ENCODE measurements around the gene CMTM1.

The CMTM1 gene, protein sequence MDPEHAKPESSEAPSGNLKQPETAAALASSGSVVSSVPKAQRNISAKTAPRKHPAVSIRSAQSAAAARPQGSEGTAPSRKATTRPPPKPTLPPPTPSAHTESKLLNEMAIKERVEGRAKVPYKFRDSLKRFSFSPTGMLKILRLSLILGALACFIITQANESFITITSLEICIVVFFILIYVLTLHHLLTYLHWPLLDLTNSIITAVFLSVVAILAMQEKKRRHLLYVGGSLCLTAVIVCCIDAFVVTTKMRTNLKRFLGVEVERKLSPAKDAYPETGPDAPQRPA

DNA sequence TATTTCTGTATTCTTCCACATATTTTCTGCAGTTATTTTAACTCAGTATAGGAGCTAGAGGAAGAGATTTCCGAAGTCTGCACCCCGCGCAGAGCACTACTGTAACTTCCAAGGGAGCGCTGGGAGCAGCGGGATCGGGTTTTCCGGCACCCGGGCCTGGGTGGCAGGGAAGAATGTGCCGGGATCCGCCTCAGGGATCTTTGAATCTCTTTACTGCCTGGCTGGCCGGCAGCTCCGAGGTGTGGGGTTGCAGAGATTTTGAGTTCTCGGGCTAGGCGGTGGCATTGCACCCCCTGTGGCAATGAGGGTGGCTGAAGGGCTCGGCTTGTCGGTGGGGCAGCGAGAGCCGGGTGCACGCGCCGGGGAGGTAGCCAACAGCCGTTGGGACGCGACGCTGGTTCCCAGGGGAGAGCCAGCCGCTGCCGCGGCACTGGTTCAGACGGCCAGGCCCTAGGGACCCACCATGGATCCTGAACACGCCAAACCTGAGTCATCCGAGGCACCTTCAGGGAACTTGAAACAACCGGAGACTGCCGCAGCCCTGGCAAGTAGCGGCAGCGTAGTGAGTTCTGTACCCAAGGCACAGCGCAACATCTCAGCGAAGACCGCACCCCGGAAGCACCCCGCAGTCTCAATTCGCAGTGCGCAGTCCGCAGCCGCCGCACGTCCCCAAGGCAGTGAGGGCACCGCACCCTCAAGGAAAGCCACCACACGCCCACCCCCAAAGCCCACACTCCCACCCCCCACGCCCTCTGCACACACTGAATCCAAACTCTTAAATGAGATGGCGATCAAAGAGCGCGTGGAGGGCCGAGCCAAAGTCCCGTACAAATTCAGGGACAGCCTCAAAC is at the start of gene CMTM1:
CMTM1 (plus strand) TSS at position 389 of the 851 bp plus-strand sequence; CDS start at position 464, 75 bp downstream.
- DNase-seq: no peak
- no peak for TF ChIP-seq GATA1 (IDR thresholded peaks at IDR 0.05; ENCODE audit: low read depth, low read length)
- TF ChIP-seq POLR2A (IDR thresholded peaks at IDR 0.05; ENCODE audit: low read length): no peak

DNA sequence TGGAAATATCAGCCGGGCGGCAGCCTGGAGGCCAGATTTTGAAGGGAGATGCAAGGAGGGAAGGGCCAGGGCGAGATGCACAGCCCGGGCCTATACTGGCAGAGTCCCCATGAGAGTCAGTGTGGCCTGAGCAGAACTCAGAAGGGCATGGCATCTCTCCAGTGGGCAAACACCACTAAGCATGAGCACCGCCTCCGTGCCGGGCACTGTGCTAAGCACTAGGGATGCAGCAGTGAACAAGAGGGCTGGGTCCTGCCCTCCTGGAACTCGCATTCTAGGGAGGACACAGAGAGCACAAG is 49.8 kb upstream of the CMTM1 start:
- TF ChIP-seq GATA1 (IDR thresholded peaks at IDR 0.05; ENCODE audit: low read depth, low read length) (no peak), POLR2A (IDR thresholded peaks at IDR 0.05; ENCODE audit: low read length) (no peak)
- no peak for DNase-seq

DNA sequence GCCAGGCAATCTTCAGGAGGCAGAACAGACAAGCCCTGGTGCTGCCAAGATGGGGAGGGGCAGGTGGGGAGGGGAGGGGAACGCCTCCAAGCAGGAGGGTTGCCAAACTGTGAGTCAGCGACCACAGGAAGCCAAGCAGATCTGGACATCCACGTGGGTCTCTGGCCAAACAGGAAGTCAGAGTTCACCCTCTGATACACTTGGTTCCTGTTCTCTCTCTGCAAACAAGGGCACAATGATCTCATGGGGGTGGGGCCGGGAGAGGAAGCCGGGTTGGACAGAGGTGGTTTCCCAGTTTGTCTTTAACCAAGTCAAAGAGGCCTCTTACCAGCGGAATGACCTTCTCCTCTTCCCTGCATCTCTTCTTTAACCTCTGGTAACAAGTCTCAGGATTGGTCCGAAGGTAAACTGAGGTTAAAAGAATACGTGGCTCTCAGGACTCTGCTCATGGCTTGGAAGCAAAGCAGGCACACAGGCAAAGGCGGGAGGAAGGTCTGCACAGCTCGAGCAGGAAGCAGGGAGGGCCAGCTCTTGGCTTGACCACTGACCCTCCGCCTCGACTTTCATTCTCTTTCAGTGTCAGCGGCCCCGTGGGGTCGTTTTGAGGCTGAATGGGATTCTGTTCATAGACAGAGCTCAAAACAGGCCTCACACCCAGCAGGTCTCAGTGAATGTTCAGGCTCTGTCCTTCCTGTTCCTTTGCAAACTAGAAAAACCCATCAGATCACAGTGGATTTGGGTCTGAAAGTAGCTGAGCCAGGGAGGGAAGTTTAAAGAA is 49.2 kb upstream of the CMTM1 start:
- TF ChIP-seq GATA1 (IDR thresholded peaks at IDR 0.05; ENCODE audit: low read depth, low read length) (no peak), POLR2A (IDR thresholded peaks at IDR 0.05; ENCODE audit: low read length) (peak; percentile 78)
- peak; percentile 96 to 97 for DNase-seq

DNA sequence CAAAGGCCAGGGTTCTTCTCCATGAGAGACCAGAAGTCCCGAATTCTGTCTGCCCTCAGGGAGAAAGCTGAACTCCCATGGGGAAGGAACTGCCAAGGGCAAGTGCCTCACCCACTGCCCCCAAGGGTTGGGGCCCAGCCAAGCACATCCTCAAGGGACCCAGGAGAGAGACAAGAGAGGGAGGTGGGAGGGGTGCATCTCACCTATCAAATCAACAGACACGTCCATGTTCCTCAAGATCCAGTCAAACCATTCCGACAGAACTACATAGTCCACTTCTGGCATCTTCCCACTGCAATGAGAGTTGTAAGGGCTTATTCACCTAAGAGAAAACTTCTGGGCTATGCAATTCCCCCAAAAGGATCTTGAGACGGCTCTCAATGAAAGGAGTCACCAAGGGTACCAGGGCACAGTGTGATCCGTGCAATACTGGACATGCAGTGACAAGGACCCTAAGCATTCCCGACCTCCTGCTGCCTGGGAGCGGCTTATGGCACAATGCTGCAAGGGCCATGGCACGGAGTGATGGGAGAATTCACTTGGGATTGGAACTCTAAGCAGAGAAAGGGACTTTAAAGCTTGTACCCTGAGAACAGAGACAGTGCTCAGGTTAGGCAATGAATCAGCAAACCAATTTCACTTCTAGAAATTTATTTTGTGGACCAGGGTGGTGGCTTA is 48.5 kb upstream of the CMTM1 start:
- DNase-seq: peak in 1 of 2 experiments; percentile 43
- no peak for TF ChIP-seq POLR2A (IDR thresholded peaks at IDR 0.05; ENCODE audit: low read length)
- no peak for TF ChIP-seq GATA1 (IDR thresholded peaks at IDR 0.05; ENCODE audit: low read depth, low read length)

DNA sequence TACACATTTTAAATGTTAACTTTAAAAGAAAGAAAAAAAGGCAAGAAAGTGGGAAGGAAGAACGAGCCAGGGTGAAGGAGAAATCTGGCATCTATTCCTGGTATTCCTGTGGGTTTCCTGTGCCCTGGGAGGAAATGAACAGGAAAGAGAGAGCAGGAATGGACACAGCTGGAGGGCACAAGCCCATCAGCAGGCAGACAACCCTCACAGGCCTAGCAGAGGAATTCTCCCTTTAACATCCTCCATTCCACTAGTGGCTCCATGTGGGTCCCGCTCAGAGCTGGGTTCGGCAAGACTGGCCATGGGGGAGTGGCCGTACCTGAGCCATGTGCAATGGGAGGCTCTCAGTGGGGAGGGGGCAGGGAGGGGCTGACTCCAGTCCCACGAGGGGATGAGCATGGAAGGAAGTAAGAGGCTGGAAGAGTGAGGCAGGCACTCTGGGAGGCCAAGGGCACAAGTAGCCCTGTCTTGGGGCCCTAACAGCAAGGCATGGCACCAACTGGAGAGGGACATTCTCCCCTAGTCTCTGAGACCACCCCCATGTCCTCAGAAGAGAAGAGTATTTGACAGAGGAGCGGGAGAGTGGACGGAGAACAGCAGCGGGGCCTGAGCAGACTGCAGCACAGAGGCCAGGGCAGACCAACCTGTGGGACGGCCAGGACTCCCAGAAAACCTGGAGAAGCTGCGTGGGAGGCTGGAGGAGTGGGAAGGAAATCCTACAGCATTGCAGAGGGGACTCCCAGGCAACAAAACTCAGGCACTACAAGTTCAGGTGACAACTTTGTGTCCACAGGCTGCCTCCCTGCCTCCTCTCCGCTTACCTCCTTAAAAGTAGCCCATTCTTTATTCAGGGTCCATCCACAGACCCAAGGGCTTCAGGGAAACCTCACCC is 46.5 kb upstream of the CMTM1 start:
- no peak for DNase-seq
- TF ChIP-seq POLR2A (IDR thresholded peaks at IDR 0.05; ENCODE audit: low read length): no peak
- no peak for TF ChIP-seq GATA1 (IDR thresholded peaks at IDR 0.05; ENCODE audit: low read depth, low read length)

DNA sequence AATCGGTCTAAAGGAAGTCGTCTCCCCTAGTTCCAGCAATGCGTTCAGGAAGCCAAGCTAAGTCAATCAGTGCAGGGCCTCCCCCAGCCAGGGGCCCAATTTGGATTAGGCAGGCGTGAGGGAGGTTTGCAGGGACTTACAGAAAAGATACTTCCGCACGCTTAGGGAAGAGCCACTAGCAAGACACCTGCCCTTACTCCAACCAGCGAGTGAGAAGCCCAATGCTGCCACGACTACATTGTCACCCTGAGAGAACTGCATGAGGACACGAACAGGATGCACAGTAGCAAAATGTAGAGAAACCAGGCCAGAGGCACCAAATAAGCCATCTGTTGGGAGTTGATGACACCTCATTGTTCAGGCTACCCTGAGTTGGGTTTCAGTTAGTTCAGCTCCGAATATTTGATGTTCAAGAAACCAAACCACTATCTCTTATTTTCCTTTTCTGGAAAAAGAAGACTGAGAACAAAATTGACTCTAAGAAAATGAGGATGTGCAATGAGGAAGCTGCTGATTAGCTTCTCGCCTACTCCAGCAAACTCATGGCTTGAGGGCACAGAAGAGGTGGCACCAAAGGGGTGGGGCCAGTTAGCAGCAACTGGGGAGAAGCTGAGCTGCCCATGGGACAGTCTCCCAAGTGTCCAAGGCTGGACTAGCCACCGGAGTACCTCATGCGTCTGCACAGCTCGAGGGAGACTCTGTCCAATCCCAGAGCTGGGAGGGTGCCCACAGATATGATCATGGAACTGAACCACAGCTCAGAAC is 45.7 kb upstream of the CMTM1 start:
- no peak for DNase-seq
- TF ChIP-seq GATA1 (IDR thresholded peaks at IDR 0.05; ENCODE audit: low read depth, low read length) (no peak), POLR2A (IDR thresholded peaks at IDR 0.05; ENCODE audit: low read length) (peak; percentile 26)

DNA sequence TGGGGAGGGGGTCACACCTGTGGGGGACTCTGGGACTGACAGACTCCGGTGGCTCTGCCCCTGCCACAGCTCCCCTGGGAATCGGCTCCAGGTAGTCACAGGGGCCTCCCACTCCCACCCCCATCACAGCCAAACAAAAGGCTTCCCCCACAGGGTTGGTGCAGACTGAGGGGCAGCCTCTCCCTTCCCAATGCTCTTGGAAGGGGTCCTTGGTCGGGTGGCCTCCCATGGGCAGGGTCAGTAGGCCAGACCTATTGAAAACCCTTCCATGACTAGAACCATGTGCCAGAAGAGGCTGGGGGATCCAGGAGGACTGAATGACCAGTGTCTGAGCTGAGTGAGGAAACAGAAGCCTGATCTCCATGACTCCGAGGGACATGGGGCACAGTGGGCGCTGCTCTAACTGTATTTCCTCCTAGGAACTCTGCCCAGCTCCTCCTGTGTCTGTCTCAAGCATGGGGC is 45.0 kb upstream of the CMTM1 start:
- TF ChIP-seq POLR2A (IDR thresholded peaks at IDR 0.05; ENCODE audit: low read length) (no peak), GATA1 (IDR thresholded peaks at IDR 0.05; ENCODE audit: low read depth, low read length) (no peak)
- DNase-seq: no peak

DNA sequence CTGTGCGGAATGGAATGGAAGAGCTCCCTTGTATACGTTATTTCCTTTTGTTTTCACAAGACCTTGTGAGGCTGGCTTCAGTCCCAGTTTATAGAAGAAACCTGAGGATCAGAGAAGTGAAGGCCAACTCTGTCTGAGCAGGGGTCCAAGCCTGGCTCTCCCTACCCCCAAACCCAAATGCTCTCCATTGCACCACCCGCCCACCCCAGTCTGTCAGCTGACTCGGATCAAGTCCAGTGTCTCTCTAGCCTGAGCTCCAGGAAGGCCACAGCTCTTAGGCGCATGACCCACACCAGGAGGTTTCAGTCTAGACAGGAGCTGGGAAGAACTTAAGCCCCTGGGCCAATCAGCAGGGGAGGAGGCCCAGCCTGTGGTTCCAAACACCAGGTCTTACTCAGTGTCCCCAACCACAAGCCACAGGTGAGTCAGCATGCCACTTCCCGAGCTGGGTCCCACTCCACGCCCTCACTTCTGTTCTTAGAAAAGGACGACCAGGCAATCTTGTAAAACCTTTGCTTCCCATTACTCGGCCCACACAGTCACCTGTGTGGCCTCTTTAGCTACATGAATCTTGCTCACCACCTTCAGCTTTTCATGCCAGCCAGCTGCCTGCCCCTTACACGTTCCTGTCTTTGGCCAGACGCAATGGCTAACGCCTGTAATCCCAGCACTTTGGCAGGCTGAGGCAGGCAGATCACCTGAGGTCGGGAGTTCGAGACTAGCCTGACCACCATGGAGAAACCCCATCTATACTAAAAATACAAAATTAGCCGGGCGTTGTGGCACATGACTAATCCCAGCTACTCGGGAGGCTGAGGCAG is 44.1 kb upstream of the CMTM1 start:
- no peak for DNase-seq
- TF ChIP-seq GATA1 (IDR thresholded peaks at IDR 0.05; ENCODE audit: low read depth, low read length) (no peak), POLR2A (IDR thresholded peaks at IDR 0.05; ENCODE audit: low read length) (peak; percentile 19)

DNA sequence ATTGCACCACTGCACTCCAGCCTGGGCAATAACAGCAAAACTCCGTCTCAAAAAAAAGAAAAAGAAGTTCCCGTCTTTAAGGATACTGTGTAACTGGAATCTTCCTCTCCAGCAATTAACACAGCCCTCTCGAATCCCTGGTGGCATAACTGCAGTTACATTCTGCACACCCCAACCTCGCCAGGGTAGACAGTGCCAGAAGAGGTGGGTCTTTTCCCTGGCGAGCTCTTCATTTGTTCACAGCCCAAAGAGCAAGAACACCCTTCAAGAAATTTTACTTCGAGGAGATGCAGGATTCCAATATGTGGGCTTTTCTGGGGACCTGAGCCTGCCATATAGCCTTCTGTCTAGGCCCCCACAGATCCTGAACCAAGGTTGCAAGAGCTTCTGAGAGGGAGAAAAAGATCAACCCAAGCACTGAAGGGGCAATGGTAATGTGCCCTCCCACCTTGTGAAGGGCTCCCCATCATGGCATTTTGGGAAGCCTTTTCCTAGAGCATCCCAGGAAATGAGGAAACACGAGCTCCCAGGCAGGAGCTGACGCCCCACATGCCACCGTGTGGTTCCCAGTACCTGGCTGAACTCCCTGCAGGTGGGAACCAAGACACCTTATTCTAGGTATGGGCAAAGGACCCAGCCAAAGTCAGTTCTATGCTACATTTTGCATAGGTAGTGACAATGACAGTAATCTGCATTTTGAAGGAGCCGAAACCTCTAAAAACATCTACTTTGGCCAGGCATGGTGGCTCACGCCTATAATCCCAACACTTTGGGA is 43.2 kb upstream of the CMTM1 start:
- DNase-seq: no peak
- no peak for TF ChIP-seq GATA1 (IDR thresholded peaks at IDR 0.05; ENCODE audit: low read depth, low read length)

DNA sequence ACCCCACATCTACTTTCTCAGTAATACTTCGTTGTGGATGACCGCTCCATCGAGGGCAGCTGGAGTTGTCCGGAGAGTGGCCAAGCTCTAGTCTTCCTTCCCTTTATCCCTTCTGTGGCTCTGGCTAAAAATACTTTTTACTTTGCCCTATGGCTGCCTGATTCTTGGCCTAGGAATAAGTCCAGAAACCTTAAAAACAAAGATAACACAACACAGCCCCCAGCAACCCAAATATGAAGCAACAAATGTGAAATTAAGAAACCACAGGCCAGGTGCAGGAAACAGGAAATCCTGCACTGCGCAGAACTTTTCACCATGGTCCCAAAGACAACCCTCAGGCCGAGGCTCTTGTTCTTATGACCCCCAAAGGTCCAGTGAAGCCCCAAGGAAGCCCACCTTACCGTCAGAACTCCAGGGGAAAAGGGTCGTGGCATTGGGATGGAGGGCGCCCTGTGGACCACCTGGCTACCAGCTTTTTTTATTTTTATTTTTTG is 42.3 kb upstream of the CMTM1 start:
- no peak for DNase-seq

More for the DNA sequence above, 42.3 kb upstream of the CMTM1 start:
- TF ChIP-seq POLR2A (IDR thresholded peaks at IDR 0.05; ENCODE audit: low read length) (no peak), GATA1 (IDR thresholded peaks at IDR 0.05; ENCODE audit: low read depth, low read length) (no peak)

Data from erythroblast (primary cell).